ENCODE data around the gene SYNGR3.

Gene SYNGR3

GRCh38 chr16:2024032-2024420, 34.3 kb downstream of the SYNGR3 start:
- Histone ChIP-seq H3K27me3 (ENCODE audit: control insufficient read depth, insufficient read depth, low read length) (peaks cover 18% of the 10 kb centered on the region), H3K36me3 (ENCODE audit: control insufficient read depth, insufficient read depth, low read length) (no peaks in the 10 kb centered on the region), H3K4me3 (ENCODE audit: low read length) (no peak overlapping the region), H3K9me3 (ENCODE audit: control insufficient read depth, insufficient read depth, low read length) (no peaks in the 10 kb centered on the region), H3K27ac (ENCODE audit: low read length) (no peak overlapping the region), H3K4me1 (ENCODE audit: control insufficient read depth, insufficient read depth, low read length) (peaks cover 3% of the 10 kb centered on the region; the same call in 1 of the 2 replicates)
- WGBS (ENCODE audit: insufficient coverage, insufficient read length) = no CpG with 5 or more reads among the region's 12 CpGs
- DNase-seq (ENCODE audit: low read depth, low spot score) = no peak

DNA sequence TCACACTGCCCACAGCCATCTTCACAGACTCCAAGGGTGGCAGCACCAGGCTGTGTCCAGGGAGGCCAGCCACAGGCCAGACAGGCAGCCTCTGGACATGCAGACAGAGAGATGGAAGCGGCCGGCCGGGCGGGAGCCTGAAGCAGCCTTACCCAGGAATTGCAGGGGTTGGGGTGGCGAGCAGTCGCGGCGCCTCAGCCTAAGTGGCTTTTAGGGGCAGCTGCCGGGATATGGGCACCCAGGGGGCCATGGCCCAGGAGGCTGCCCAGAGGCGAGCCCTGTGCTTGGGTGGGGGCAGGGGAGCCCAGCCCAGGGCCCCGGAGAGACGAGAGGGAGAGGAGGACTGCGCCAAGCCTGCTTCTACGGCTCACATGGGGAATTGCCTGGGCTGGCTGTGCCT, 35.5 kb downstream of the SYNGR3 start:
- Histone ChIP-seq H3K36me3 (ENCODE audit: control insufficient read depth, insufficient read depth, low read length) (no peaks in the 10 kb centered on the region), H3K4me3 (ENCODE audit: low read length) (no peak overlapping the region), H3K27ac (ENCODE audit: low read length) (no peak overlapping the region), H3K27me3 (ENCODE audit: control insufficient read depth, insufficient read depth, low read length) (peaks cover 9% of the 10 kb centered on the region), H3K9me3 (ENCODE audit: control insufficient read depth, insufficient read depth, low read length) (no peaks in the 10 kb centered on the region), H3K4me1 (ENCODE audit: control insufficient read depth, insufficient read depth, low read length) (peaks cover 5% of the 10 kb centered on the region)
- no peak for DNase-seq (ENCODE audit: low read depth, low spot score)
- WGBS (ENCODE audit: insufficient coverage, insufficient read length) = no CpG with 5 or more reads among the region's 14 CpGs

DNA sequence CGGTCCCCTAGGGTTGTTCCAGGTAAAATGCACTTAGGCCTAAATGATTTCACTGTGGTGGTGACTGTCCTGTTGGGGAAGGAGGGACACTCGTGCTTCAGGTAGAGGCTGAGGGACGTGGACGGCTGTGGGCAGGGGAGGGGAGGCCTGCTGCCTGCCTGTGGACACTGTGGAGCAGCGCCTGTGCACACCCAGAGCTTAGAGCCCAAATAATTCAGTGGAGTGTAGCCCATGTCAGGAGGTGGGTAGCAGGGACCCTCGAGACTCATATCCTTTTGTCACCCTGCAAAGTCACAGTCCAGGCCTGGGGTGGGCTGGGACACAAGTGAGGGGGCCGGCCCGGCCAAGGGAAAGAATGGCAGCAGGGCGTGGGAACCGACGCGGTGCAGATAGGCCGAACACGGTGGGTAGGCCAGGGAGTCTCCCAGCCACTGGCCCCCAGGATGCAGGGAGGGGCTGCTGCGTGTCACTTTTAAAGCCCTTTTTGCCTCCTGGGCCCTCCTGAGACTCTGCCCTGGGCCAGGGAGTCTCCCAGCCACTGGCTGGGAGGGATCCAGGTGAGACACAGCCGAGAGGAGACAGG, 36.2 kb downstream of the SYNGR3 start:
- no CpG with 5 or more reads among the region's 16 CpGs for WGBS (ENCODE audit: insufficient coverage, insufficient read length)

GRCh38 chr16:2026461-2027023, 36.8 kb downstream of the SYNGR3 start, which contains the start of gene NHERF2:
NHERF2 (plus strand) TSS chr16:2026902; CDS start chr16:2027006, 104 bp downstream.
- H3K27me3 ChIP-seq (ENCODE audit: control insufficient read depth, insufficient read depth, low read length) = peaks cover 3% of the 10 kb centered on the region; the same call in 1 of the 2 replicates
- DNase-seq (ENCODE audit: low read depth, low spot score) = no peak
- no peaks in the 10 kb centered on the region for H3K36me3 ChIP-seq (ENCODE audit: control insufficient read depth, insufficient read depth, low read length)
- no CpG with 5 or more reads among the region's 59 CpGs for WGBS (ENCODE audit: insufficient coverage, insufficient read length)
- no peaks in the 10 kb centered on the region for H3K9me3 ChIP-seq (ENCODE audit: control insufficient read depth, insufficient read depth, low read length)
- H3K4me3 ChIP-seq (ENCODE audit: low read length) = peak within 1 kb of the TSS; percentile 48; the same call in 1 of the 2 replicates
- H3K4me1 ChIP-seq (ENCODE audit: control insufficient read depth, insufficient read depth, low read length) = peaks cover 5% of the 10 kb centered on the region
- no peak within 1 kb of the TSS for H3K27ac ChIP-seq (ENCODE audit: low read length)

More for the DNA sequence above, 36.2 kb downstream of the SYNGR3 start:
- H3K27ac ChIP-seq (ENCODE audit: low read length) = no peak overlapping the region
- H3K36me3 ChIP-seq (ENCODE audit: control insufficient read depth, insufficient read depth, low read length) = no peaks in the 10 kb centered on the region
- H3K9me3 ChIP-seq (ENCODE audit: control insufficient read depth, insufficient read depth, low read length) = no peaks in the 10 kb centered on the region
- H3K27me3 ChIP-seq (ENCODE audit: control insufficient read depth, insufficient read depth, low read length) = peaks cover 5% of the 10 kb centered on the region; the same call in 1 of the 2 replicates
- peaks cover 5% of the 10 kb centered on the region for H3K4me1 ChIP-seq (ENCODE audit: control insufficient read depth, insufficient read depth, low read length)
- DNase-seq (ENCODE audit: low read depth, low spot score) = no peak
- no peak overlapping the region for H3K4me3 ChIP-seq (ENCODE audit: low read length)

- Histone ChIP-seq H3K36me3 (ENCODE audit: control insufficient read depth, insufficient read depth, low read length) (no peaks in the 10 kb centered on the region), H3K27ac (ENCODE audit: low read length) (no peak overlapping the region), H3K4me1 (ENCODE audit: control insufficient read depth, insufficient read depth, low read length) (peaks cover 5% of the 10 kb centered on the region), H3K27me3 (ENCODE audit: control insufficient read depth, insufficient read depth, low read length) (peaks cover 3% of the 10 kb centered on the region; the same call in 1 of the 2 replicates), H3K9me3 (ENCODE audit: control insufficient read depth, insufficient read depth, low read length) (no peaks in the 10 kb centered on the region), H3K4me3 (ENCODE audit: low read length) (peak overlapping the region; percentile 48; the same call in 1 of the 2 replicates)
- no peak for DNase-seq (ENCODE audit: low read depth, low spot score)
- no CpG with 5 or more reads among the region's 76 CpGs for WGBS (ENCODE audit: insufficient coverage, insufficient read length)
Measured at GRCh38 chr16:2027024-2028010, 37.5 kb downstream of the SYNGR3 start.

DNA sequence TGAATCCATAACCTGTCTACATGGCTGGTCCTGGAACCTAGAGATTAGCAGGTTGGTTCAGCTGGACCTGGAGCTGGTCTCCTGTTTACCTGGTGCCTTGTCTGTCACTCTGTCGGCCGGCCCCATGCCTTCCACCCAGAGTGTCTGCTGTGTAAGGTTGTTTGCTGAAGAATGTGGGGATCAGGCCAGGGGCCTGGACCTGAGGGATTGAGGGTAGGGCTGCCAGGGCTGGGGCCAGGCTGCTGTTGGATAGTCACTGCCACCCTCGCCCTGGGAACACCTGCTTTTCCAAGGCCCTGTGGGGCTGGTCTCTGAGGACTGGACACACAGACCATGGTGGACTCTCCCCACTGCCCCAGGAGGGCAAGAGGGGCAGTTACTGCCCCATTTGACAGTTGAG, 38.4 kb downstream of the SYNGR3 start:
- peaks cover 5% of the 10 kb centered on the region for H3K4me1 ChIP-seq (ENCODE audit: control insufficient read depth, insufficient read depth, low read length)
- H3K9me3 ChIP-seq (ENCODE audit: control insufficient read depth, insufficient read depth, low read length) = no peaks in the 10 kb centered on the region
- no peaks in the 10 kb centered on the region for H3K36me3 ChIP-seq (ENCODE audit: control insufficient read depth, insufficient read depth, low read length)
- DNase-seq (ENCODE audit: low read depth, low spot score) = no peak
- H3K4me3 ChIP-seq (ENCODE audit: low read length) = no peak overlapping the region
- no CpG with 5 or more reads among the region's 3 CpGs for WGBS (ENCODE audit: insufficient coverage, insufficient read length)
- H3K27ac ChIP-seq (ENCODE audit: low read length) = no peak overlapping the region
- H3K27me3 ChIP-seq (ENCODE audit: control insufficient read depth, insufficient read depth, low read length) = peaks cover 3% of the 10 kb centered on the region; the same call in 1 of the 2 replicates

GRCh38 chr16:2028620-2029220, 39.0 kb downstream of the SYNGR3 start:
- no peaks in the 10 kb centered on the region for H3K9me3 ChIP-seq (ENCODE audit: control insufficient read depth, insufficient read depth, low read length)
- no peak for DNase-seq (ENCODE audit: low read depth, low spot score)
- no peak overlapping the region for H3K4me3 ChIP-seq (ENCODE audit: low read length)
- WGBS (ENCODE audit: insufficient coverage, insufficient read length) = no CpG with 5 or more reads among the region's 18 CpGs
- H3K36me3 ChIP-seq (ENCODE audit: control insufficient read depth, insufficient read depth, low read length) = no peaks in the 10 kb centered on the region
- H3K27me3 ChIP-seq (ENCODE audit: control insufficient read depth, insufficient read depth, low read length) = peaks cover 3% of the 10 kb centered on the region; the same call in 1 of the 2 replicates
- no peak overlapping the region for H3K27ac ChIP-seq (ENCODE audit: low read length)
- peaks cover 5% of the 10 kb centered on the region for H3K4me1 ChIP-seq (ENCODE audit: control insufficient read depth, insufficient read depth, low read length)

DNA sequence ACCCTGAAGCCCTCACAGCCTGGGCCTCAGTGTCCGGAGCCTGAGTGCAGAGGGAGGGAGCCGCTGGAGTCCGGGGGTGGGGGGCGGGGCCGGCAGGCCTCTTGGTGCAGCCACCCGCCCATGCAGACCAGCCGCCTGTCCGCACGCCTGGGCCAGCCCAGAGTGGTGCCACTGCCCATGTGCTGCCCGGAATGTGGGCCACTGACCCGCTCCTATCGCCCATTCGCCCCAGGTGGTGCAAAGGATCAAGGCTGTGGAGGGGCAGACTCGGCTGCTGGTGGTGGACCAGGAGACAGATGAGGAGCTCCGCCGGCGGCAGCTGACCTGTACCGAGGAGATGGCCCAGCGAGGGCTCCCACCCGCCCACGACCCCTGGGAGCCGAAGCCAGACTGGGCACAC, 39.6 kb downstream of the SYNGR3 start:
- Histone ChIP-seq H3K9me3 (ENCODE audit: control insufficient read depth, insufficient read depth, low read length) (no peaks in the 10 kb centered on the region), H3K4me3 (ENCODE audit: low read length) (no peak overlapping the region), H3K27me3 (ENCODE audit: control insufficient read depth, insufficient read depth, low read length) (peaks cover 3% of the 10 kb centered on the region; the same call in 1 of the 2 replicates), H3K36me3 (ENCODE audit: control insufficient read depth, insufficient read depth, low read length) (no peaks in the 10 kb centered on the region), H3K4me1 (ENCODE audit: control insufficient read depth, insufficient read depth, low read length) (peaks cover 5% of the 10 kb centered on the region), H3K27ac (ENCODE audit: low read length) (no peak overlapping the region)
- no peak for DNase-seq (ENCODE audit: low read depth, low spot score)
- no CpG with 5 or more reads among the region's 22 CpGs for WGBS (ENCODE audit: insufficient coverage, insufficient read length)

DNA sequence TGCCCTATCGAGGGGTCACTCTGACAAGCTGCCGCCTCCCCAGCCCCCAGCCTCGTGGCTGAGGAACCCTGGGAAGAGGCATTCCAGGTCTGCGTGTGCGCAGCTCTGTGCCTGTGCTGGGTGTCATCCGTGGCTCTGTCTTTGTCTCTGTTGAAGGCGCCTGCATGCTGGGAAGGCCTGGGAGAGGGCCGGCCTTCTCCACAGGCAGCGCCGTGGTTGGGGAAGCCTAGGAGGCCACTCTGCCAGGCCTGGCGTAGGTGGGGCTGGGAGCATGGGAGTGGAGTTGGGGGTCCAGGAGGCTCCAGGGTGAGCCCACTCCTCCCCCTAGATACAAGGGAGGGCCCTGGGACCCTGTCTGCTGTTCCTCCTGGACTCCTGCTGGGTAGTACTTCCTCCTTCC, 40.3 kb downstream of the SYNGR3 start:
- WGBS (ENCODE audit: insufficient coverage, insufficient read length) = no CpG with 5 or more reads among the region's 11 CpGs
- DNase-seq (ENCODE audit: low read depth, low spot score) = no peak
- Histone ChIP-seq H3K4me3 (ENCODE audit: low read length) (no peak overlapping the region), H3K27me3 (ENCODE audit: control insufficient read depth, insufficient read depth, low read length) (peaks cover 3% of the 10 kb centered on the region; the same call in 1 of the 2 replicates), H3K27ac (ENCODE audit: low read length) (no peak overlapping the region), H3K9me3 (ENCODE audit: control insufficient read depth, insufficient read depth, low read length) (no peaks in the 10 kb centered on the region), H3K36me3 (ENCODE audit: control insufficient read depth, insufficient read depth, low read length) (no peaks in the 10 kb centered on the region), H3K4me1 (ENCODE audit: control insufficient read depth, insufficient read depth, low read length) (peaks cover 5% of the 10 kb centered on the region)

DNA sequence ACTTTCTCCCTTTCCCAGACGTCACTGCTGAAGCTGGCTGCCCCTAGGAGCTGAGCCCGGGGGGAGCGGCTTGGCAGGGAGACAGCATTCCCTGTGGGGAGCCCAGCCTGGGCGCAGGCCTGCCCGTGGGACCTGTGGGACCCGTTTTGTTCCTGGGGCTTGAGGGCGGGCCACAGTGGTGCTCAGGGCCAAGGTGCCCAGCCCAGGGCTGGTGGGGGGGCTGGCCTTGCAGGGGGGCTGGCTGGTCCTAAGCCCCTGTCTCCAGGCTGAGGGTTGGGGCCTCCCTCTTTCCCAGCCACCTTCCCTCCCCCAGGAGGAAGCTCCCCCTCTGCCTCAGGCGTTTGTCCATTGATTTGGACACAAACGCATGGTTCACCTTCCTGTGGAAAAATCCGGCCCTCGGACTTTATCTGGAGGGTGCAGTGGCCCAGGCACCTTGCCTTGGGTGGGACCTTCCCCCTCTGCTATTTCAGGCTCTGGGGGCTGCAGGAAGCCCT, 41.4 kb downstream of the SYNGR3 start:
- Histone ChIP-seq H3K4me1 (ENCODE audit: control insufficient read depth, insufficient read depth, low read length) (peaks cover 7% of the 10 kb centered on the region), H3K36me3 (ENCODE audit: control insufficient read depth, insufficient read depth, low read length) (no peaks in the 10 kb centered on the region), H3K9me3 (ENCODE audit: control insufficient read depth, insufficient read depth, low read length) (no peaks in the 10 kb centered on the region), H3K4me3 (ENCODE audit: low read length) (no peak overlapping the region), H3K27ac (ENCODE audit: low read length) (no peak overlapping the region), H3K27me3 (ENCODE audit: control insufficient read depth, insufficient read depth, low read length) (peaks cover 3% of the 10 kb centered on the region; the same call in 1 of the 2 replicates)
- no peak for DNase-seq (ENCODE audit: low read depth, low spot score)
- no CpG with 5 or more reads among the region's 11 CpGs for WGBS (ENCODE audit: insufficient coverage, insufficient read length)
